ENCODE measurements around the gene FPGS. TPM values are rescaled to one million over a fixed set of nuclear protein-coding genes. Genes with fewer than 3 reads are reported as not detected.
A peak's percentile ranks its signal among the peaks of the same experiment; 100 is the strongest.

FPGS gene
- total RNA-seq, 2 donors from 2014 or later, result 117 TPM

DNA sequence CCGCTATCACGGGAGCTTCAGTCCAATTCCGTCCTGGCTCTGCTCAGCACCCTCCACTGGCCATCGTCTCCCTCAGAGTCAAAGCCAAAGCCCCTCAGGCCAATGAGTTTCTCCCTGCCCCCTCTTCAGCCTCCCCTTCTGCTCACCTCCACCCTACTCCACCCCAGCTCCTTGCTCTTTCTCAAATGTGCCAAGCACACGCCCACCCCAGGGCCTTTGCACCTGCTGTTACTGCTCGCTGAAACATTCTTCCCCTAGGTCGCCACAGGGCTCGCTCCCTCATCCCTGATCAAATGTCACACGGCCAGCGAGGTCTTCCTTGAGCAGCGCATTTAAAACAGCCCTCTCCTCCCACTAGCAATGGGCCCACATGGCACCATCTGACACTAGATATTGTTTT, 58.1 kb downstream of the FPGS start:
- Histone ChIP-seq H3K4me3 (no peak overlapping the region), H3K36me3 (no peaks in the 10 kb centered on the region), H3K27ac (no peak overlapping the region), H3K4me1 (replicated peaks) (no peaks in the 10 kb centered on the region), H3K9me3 (no peaks in the 10 kb centered on the region), H3K27me3 (replicated peaks; ENCODE audit: insufficient read depth) (no peaks in the 10 kb centered on the region)
- TF ChIP-seq, protein P1, sequence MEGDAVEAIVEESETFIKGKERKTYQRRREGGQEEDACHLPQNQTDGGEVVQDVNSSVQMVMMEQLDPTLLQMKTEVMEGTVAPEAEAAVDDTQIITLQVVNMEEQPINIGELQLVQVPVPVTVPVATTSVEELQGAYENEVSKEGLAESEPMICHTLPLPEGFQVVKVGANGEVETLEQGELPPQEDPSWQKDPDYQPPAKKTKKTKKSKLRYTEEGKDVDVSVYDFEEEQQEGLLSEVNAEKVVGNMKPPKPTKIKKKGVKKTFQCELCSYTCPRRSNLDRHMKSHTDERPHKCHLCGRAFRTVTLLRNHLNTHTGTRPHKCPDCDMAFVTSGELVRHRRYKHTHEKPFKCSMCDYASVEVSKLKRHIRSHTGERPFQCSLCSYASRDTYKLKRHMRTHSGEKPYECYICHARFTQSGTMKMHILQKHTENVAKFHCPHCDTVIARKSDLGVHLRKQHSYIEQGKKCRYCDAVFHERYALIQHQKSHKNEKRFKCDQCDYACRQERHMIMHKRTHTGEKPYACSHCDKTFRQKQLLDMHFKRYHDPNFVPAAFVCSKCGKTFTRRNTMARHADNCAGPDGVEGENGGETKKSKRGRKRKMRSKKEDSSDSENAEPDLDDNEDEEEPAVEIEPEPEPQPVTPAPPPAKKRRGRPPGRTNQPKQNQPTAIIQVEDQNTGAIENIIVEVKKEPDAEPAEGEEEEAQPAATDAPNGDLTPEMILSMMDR (IDR thresholded peaks at IDR 0.05), result no peak
- TF ChIP-seq POLR2A (IDR thresholded peaks at IDR 0.05) (no peak), POLR2AphosphoS5 (IDR thresholded peaks at IDR 0.05) (no peak)
- 94% methylated on average over 11 of the region's 11 CpGs for WGBS
- intact Hi-C loops (cut with DNase I), result no loop called here
- DNase-seq (ENCODE audit: low spot score), result no peak

DNA sequence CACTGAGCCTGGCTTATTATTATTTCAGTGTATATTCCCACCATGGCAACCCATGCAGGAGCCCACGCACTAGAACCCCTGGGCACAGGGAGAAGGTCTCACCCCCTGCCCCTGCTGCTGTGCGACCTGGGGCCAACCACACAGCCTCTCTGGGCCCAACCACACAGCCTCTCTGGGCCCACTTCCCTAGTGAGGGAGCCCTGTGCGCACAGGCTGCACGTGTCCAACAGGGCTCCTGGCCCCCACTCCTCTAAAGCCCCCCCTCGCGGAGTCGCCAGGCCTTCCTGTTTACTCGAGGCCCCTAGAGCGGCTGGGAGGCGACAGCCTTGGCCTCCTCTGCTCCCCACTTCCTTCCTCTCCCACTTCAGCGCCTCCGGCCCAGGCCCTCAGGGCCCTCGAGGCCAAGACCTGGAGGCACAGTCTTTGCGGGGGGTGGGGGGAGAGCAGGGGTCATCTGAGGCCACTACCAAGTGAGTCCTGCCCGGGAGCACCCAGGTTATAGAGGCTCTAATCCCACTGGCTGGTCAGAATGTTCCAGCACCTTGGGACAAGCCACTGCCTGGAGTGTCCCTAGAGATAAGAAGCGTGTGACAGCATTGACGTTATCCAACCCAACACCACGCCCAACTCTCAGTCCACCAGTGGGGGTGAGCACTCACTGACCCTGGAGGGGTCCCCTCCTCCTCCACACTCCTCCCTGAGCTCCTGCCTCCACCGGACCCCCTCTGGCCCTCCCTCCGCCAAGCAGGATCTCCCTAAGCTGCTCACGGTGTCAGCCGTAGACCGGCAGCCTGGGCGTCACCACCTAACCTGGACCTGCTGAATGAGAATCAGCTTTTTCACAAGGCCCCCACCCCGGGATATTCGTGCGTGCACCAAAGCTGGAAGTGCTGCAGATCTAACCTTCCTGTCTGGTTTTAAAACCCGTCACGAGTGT, 59.7 kb downstream of the FPGS start:
- Histone ChIP-seq H3K36me3 (no peaks in the 10 kb centered on the region), H3K4me3 (no peak overlapping the region), H3K4me1 (replicated peaks) (no peaks in the 10 kb centered on the region), H3K27ac (peak overlapping the region in 1 of 2 donors; percentile 24), H3K27me3 (replicated peaks; ENCODE audit: insufficient read depth) (no peaks in the 10 kb centered on the region), H3K9me3 (no peaks in the 10 kb centered on the region)
- WGBS, result 66% methylated on average over 29 of the region's 29 CpGs
- TF ChIP-seq, protein P1 (IDR thresholded peaks at IDR 0.05), result no peak
- intact Hi-C loops (cut with DNase I), result no loop called here
- DNase-seq (ENCODE audit: low spot score), result peak; percentile 19

DNA sequence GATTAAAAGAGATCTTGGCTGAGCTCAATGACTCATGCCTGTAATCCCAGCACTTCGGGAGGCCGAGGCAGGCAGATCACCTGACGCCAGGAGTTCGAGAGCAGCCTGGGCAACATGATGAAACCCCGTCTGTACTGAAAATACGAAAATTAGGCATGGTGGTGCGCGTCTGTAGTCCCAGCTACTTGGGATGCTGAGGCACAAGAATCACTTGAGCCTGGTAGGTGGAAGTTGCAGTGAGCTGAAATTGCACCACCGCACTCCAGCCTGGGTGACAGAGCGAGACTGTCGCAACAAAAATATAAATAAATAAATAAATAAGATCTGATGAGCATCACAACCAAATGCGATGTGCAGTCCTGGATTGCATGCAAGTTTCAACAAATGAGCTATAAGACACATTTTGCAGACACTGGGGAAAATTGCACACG, 60.5 kb downstream of the FPGS start:
- H3K27ac ChIP-seq, result no peak overlapping the region
- DNase-seq (ENCODE audit: low spot score), result no peak
- WGBS, result 80% methylated on average over 13 of the region's 13 CpGs
- intact Hi-C loops (cut with DNase I), result no loop called here
- TF ChIP-seq POLR2A (IDR thresholded peaks at IDR 0.05) (no peak), POLR2AphosphoS5 (IDR thresholded peaks at IDR 0.05) (no peak)
- TF ChIP-seq, protein P1 (IDR thresholded peaks at IDR 0.05), result no peak
- H3K9me3 ChIP-seq, result no peaks in the 10 kb centered on the region
- H3K4me1 ChIP-seq (replicated peaks), result no peaks in the 10 kb centered on the region
- H3K4me3 ChIP-seq, result no peak overlapping the region
- H3K36me3 ChIP-seq, result no peaks in the 10 kb centered on the region
- no peaks in the 10 kb centered on the region for H3K27me3 ChIP-seq (replicated peaks; ENCODE audit: insufficient read depth)

Small RNAs within 50 kb of the gene (microRNA-seq; reads per million reads assigned to microRNA genes)
- gene MIR2861 (not detected), gene MIR3960 (not detected)

Small RNAs within 50 kb of the gene (small RNA-seq; reads per million reads assigned to genes)
- gene RF00019, result 0 reads per million in 2 donors
- 0 reads per million in 2 donors for gene RNA5SP296

Other genes starting within 250 kb of the FPGS start
- gene STXBP1, start 190.6 kb upstream of the FPGS start, total RNA-seq, result 10 to 100 TPM; 32.2 to 47.6 TPM
- gene CFAP157, start 95.9 kb upstream of the FPGS start, total RNA-seq, result 1 to 10 TPM in 1 of 2 donors, not detected in 1; 2.8 TPM
- gene PTRH1, start 87.2 kb upstream of the FPGS start, total RNA-seq, result 10 to 100 TPM; 25.4 to 28.6 TPM
- 1 to 10 TPM in 1 of 2 donors, not detected in 1; 3.4 TPM for gene TTC16, start 86.8 kb upstream of the FPGS start, total RNA-seq
- gene TOR2A, start 67.6 kb upstream of the FPGS start, total RNA-seq, result 10 to 100 TPM; 20.4 to 24.1 TPM
- 10 to 100 TPM in 1 of 2 donors, 1 to 10 TPM in 1; 5.5 to 11.4 TPM for gene SH2D3C, start 24.2 kb upstream of the FPGS start, total RNA-seq
- 100 to 1,000 TPM in 1 of 2 donors, 10 to 100 TPM in 1; 60.3 to 130 TPM for gene CDK9, start 16.8 kb upstream of the FPGS start, total RNA-seq
- gene ENG, start 51.8 kb downstream of the FPGS start, total RNA-seq, result 100 to 1,000 TPM in 1 of 2 donors, 10 to 100 TPM in 1; 24.3 to 336 TPM
- gene AK1, start 74.8 kb downstream of the FPGS start, total RNA-seq, result 100 to 1,000 TPM in 1 of 2 donors, 10 to 100 TPM in 1; 22.2 to 123 TPM
- gene ST6GALNAC6, start 96.7 kb downstream of the FPGS start, total RNA-seq, result 10 to 100 TPM; 46.4 to 95.1 TPM
- gene ST6GALNAC4, start 114.2 kb downstream of the FPGS start, total RNA-seq, result 10 to 100 TPM; 21.8 to 47.0 TPM
- gene PIP5KL1, start 127.9 kb downstream of the FPGS start, total RNA-seq, result 10 to 100 TPM in 1 of 2 donors, 1 to 10 TPM in 1; 3.1 to 16.5 TPM
- 10 to 100 TPM; 28.1 to 28.2 TPM for gene DPM2, start 135.0 kb downstream of the FPGS start, total RNA-seq
- gene EEIG1, start 178.1 kb downstream of the FPGS start, total RNA-seq, result 10 to 100 TPM; 23.4 to 84.6 TPM

Data from prostate gland (tissue), 2 donors.